GM19455 (cell line): ENCODE data around the gene RBM8A.
"Not testable (repeated sequence)": the region's sequence is repeated elsewhere in the genome, so short reads cannot be mapped to it uniquely, and the experiment has no call there.

Experiments
- ATAC-seq: cut with Tn5 transposase; IDR thresholded peaks from one replicate; pipeline ENCODE4 v1.9.1; 2021; ENCODE audit not compliant: unreplicated experiment

RBM8A gene

DNA sequence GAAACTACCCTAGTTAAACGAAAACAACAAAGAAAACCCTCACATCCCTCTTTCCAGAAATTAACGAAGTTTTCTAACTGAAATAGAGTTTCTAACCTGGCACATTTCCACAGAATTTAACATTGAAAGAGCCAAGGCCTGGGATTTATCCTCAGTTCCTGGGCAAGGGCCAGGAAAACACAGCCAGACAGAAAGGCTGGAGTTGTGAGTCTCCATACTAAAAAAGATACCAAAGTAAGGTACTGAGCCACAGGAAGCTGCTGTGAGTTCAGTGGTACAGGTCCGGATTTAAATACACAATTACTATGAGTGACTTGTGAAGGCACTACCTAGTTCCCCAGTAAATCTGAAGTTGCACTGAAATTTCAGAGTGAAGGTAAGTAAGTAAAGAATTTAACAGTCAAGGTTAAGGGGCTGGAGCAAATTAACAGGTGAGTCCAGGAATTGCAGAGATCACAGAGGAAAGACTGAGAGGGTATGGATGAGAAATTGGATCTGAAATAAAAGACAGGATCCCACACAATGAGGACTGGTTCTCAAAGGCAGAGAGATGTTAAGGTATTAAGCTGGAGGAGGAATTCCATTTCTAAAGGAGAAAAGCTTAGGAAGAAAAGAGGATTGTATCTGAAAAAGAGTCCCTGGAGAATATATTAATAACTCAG lies 29.6 kb upstream of the RBM8A start:
- no peak for ATAC-seq

DNA sequence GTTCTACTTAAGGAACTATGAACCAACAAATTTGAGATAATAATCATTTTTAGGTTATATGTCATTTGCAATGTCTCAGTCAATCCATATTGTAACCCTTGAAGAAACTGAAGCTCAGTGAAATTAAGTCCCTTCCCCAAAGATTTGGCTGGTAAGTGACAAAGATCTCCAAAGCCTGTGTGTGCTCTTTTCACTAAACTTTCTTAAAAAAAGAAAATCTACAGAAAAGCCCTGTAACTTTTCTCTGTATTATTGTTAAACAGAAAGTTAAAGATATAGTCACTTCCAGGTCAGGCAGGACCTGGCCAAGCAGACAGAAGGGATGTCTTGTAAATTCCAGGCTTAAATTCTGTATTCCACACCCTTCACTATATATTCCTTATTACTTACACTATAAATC lies 29.1 kb upstream of the RBM8A start:
- no peak for ATAC-seq

DNA sequence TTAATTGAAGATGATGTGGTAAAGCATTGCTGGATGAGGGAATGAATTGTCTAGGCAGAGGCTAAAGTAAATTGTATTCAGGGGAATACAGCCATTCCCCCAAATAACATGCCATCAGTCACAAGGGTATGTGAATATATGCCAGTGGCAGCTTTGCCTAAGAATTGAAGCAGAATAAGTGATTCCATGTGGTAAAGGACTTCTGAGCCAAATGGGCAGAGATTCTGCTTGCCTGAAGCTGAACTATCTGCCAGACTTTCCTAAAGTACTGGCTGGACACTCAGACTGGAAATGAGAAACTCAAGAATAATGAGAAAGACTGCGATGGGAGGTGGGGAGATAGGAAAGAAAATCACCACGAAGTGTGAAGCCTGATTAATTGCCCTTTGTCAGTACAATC lies 28.2 kb upstream of the RBM8A start:
- ATAC-seq, result no peak

DNA sequence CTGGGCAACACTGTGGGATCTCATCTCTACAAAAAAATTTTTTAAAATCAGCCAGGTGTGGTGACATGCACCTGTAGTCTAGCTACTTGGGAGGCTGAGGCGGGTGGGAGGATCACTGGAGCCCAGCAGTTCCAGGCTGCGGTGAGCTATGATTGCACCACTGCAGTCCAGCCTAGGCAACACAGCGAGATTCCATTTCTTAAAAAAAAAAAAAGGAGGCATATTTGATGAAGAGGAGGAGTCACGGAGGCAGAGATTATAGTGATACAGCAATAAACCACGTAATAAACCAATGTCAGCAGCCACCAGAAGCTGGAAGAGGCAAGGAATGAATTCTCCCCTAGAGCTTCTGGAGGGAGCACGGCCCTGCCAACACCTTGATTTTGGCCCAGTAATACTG lies 26.6 kb upstream of the RBM8A start:
- ATAC-seq, result no peak

GRCh38 chr1:145952903-145953302 lies 25.6 kb upstream of the RBM8A start:
- no peak for ATAC-seq

GRCh38 chr1:145951526-145951925 lies 24.2 kb upstream of the RBM8A start:
- no peak for ATAC-seq

- no peak for ATAC-seq
Observed at GRCh38 chr1:145949219-145949618, 21.9 kb upstream of the RBM8A start.

GRCh38 chr1:145947551-145947950 lies 20.3 kb upstream of the RBM8A start:
- no peak for ATAC-seq

DNA sequence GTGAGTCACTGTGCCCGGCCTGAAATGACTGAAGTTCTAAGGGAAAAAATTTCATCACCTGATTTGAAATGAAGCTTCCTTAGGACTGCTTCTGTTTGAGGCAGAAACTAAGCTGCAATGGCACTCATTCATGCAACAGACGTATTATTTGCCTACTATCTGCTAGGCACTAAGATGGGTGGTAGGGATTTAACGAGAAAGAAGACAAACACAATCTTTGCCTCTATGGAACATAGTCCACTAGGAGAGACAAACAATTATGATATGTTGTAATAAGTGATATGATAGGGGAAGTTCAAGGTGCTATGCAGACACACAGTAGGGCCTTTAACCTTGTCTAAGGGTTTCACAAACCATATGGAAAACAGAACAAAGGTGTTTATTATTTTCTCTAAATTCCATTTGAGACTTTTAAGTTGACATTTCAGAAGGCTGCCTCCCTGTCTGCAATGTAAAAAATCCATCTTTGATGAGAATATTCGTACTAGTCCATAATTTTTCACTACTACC lies 19.2 kb upstream of the RBM8A start:
- no peak for ATAC-seq

GRCh38 chr1:145944532-145944931 lies 17.2 kb upstream of the RBM8A start:
- no peak for ATAC-seq

GRCh38 chr1:145942871-145943270 lies 15.6 kb upstream of the RBM8A start:
- no peak for ATAC-seq

- ATAC-seq, result no peak
Observed at GRCh38 chr1:145942405-145942804, 15.1 kb upstream of the RBM8A start.

DNA sequence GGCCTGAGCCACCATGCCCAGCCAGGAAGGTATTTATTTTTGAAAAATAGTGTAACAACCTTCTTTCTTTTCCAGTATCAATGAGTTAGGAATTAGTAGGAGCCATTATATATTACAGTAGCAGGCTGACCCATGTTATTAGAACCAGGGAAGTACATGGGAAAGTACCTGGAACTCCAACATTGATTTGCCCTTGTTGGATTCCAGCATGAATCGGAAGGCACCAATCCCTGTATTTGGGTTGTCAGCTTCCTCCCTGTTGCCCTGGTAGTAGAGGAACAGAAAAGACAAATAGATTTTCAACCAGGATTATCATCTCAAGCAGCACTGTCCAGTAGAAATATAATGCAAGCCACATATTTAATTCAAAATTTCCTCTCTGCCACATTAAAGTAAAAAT lies 10.2 kb upstream of the RBM8A start:
- ATAC-seq, result no peak

- no peak for ATAC-seq
Observed at GRCh38 chr1:145936247-145936646, 9.0 kb upstream of the RBM8A start.

GRCh38 chr1:145935708-145936107 lies 8.4 kb upstream of the RBM8A start:
- no peak for ATAC-seq

GRCh38 chr1:145932522-145933009 lies 5.3 kb upstream of the RBM8A start:
- not testable (repeated sequence) for ATAC-seq

DNA sequence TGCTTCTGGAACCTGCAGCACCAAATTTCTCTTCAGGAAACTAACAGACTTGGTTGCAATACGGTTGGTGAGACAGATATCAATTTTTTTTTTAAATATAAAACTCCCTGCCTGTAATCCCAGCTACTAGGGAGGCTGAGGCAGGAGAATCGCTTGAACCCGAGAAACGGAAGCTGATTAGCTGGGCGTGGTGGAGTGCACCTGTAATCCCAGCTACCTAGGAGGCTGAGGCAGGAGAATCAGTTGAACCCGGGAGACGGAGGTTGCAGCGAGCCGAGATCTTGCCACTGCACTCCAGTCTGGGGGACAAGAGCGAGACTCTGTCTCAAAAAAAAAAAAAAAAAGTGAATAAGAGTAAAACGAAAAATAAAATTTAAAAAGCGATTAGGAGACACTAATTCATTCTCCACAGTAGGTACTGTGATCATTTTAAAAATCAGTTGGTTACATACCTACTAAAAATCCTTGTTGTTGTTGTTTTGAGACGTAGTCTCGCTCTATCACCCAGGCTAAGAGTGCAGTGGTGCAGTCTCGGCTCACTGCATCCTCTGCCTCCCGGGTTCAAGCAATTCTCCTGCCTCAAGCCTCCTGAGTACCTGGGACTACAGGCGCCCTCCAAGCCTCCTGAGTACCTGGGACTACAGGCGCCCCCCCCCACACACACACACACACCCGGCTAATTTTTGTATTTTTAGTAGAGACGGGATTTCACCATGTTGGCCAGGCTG lies 796 bp upstream of the RBM8A start:
- ATAC-seq, result no peak

- ATAC-seq, result peak; percentile 2
Observed at GRCh38 chr1:145926686-145927062, 610 bp downstream of the RBM8A start.

DNA sequence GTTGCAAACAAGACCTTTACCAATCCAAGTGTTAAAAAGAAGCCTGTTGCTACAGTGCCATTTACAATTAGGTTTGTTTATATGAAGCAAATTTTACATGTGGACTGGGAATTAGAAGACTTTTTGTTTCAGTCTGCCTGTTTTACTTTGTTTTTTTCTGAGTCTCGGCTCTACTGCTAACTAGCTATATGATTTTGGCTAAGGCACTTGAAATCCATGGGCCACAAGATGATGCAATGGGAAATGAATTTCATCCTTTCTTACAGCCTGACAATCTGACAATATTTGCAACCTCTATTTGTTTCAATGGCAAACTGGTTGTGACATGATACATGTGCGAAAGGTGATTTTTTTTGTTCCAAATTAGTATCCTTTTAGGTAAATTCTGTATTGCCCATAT lies 5.0 kb downstream of the RBM8A start:
- no peak for ATAC-seq

GRCh38 chr1:145920297-145920696 lies 7.0 kb downstream of the RBM8A start:
- ATAC-seq, result not testable (repeated sequence)

- ATAC-seq, result peak; percentile 82
Observed at GRCh38 chr1:145918992-145919939, 8.0 kb downstream of the RBM8A start.
